Tibial nerve (tissue), 4 donors: ENCODE results near the gene OFD1. TPM values are rescaled to one million over a fixed set of nuclear protein-coding genes. Genes with fewer than 3 reads are reported as not detected.

Source experiments
- DNase-seq, 2 donors: peaks; one replicate each; pipeline ENCODE4 v3.0.0-alpha.2; 2019; ENCODE audit warnings: low spot score in 2 of 2
- H3K27ac ChIP-seq, 4 donors: fragments of 200-600 bp; sonication (generic) in 3 of 4; one replicate each; pipeline ENCODE4 v1.5.1; 2017 to 2019; ENCODE audit warnings: mild to moderate bottlenecking in 1 of 4
- H3K27me3 ChIP-seq, 2 donors: fragments of 200-600 bp; sonication (generic) in 1 of 2; one replicate each; pipeline versions ENCODE4 v1.5.1 to v1.6.0; 2017 to 2019
- H3K36me3 ChIP-seq, 3 donors: fragments of 200-600 bp; sonication (generic); one replicate each; pipeline ENCODE4 v1.5.1; 2018 to 2019
- H3K4me1 ChIP-seq, 4 donors: fragments of 200-600 bp; sonication (generic) in 3 of 4; one replicate each; pipeline ENCODE4 v1.5.1; 2017 to 2019
- H3K4me3 ChIP-seq, 4 donors: fragments of 200-600 bp; sonication (generic) in 3 of 4; one replicate each; pipeline ENCODE4 v1.5.1; 2017 to 2019; ENCODE audit warnings: mild to moderate bottlenecking in 1 of 4, moderate library complexity in 1 of 4
- H3K9me3 ChIP-seq, 4 donors: fragments of 200-600 bp; sonication (generic) in 3 of 4; one replicate each; pipeline ENCODE4 v1.5.1; 2017 to 2019
- EP300 ChIP-seq, 2 donors: sonication (generic); formaldehyde crosslinking; IDR thresholded peaks; one replicate each; pipeline ENCODE4 v1.6.1; 2017; ENCODE audit warnings: antibody characterized with exemption in 2 of 2, mild to moderate bottlenecking in 1 of 2
- POLR2A ChIP-seq, 2 donors: fragments of 450-650 bp; IDR thresholded peaks; one replicate each; pipeline ENCODE4 v1.6.1; 2017; ENCODE audit warnings: antibody characterized with exemption in 2 of 2, mild to moderate bottlenecking in 2 of 2, moderate library complexity in 2 of 2
- WGBS, 2 donors: methylation state at CpG; one replicate each; pipeline ENCODE4 v1.1.5; 2018; 5-methylcytosine and 5-hydroxymethylcytosine counted together
- total RNA-seq, 4 donors: library from RNA; depleted of rRNA; stranded (reverse); fragments of >200 nt; gene quantifications; one replicate each; pipeline ENCODE4 v1.1.0, GENCODE V29; 2016
- TF ChIP-seq, protein P1 (sequence below), 5 experiments: fragments of 200-600 bp in 3 of 5; fragments of 450-650 bp in 2 of 5; sonication (generic) in 3 of 5; IDR thresholded peaks; one replicate each; pipeline ENCODE4 v1.5.1; 2016 to 2019; ENCODE audit warnings: antibody characterized with exemption in 5 of 5, mild to moderate bottlenecking in 3 of 5, moderate library complexity in 2 of 5

Gene OFD1, protein sequence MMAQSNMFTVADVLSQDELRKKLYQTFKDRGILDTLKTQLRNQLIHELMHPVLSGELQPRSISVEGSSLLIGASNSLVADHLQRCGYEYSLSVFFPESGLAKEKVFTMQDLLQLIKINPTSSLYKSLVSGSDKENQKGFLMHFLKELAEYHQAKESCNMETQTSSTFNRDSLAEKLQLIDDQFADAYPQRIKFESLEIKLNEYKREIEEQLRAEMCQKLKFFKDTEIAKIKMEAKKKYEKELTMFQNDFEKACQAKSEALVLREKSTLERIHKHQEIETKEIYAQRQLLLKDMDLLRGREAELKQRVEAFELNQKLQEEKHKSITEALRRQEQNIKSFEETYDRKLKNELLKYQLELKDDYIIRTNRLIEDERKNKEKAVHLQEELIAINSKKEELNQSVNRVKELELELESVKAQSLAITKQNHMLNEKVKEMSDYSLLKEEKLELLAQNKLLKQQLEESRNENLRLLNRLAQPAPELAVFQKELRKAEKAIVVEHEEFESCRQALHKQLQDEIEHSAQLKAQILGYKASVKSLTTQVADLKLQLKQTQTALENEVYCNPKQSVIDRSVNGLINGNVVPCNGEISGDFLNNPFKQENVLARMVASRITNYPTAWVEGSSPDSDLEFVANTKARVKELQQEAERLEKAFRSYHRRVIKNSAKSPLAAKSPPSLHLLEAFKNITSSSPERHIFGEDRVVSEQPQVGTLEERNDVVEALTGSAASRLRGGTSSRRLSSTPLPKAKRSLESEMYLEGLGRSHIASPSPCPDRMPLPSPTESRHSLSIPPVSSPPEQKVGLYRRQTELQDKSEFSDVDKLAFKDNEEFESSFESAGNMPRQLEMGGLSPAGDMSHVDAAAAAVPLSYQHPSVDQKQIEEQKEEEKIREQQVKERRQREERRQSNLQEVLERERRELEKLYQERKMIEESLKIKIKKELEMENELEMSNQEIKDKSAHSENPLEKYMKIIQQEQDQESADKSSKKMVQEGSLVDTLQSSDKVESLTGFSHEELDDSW
- total RNA-seq = 10 to 100 TPM; 14.7 to 38.1 (median 31.3) TPM

- 0 to 1% methylated on average over 35 to 54 of the region's 75 CpGs for WGBS, 2 donors
- no peaks in the 10 kb centered on the region for H3K27me3 ChIP-seq
- H3K4me3 ChIP-seq = peak within 1 kb of the TSS; percentile 72 to 95 (median 80)
- peaks cover 0 to 20% (median 6%) of the 10 kb centered on the region in 4 donors for H3K4me1 ChIP-seq
- peak; percentile 77 to 81 for DNase-seq
- H3K9me3 ChIP-seq = no peaks in the 10 kb centered on the region
- H3K27ac ChIP-seq = peak within 1 kb of the TSS; percentile 60 to 91 (median 88)
- no peaks in the 10 kb centered on the region for H3K36me3 ChIP-seq
- TF ChIP-seq EP300 (IDR thresholded peaks at IDR 0.05) (peak; percentile 87 to 97), POLR2A (IDR thresholded peaks at IDR 0.05) (peak; percentile 91 to 94)
- TF ChIP-seq, protein P1, sequence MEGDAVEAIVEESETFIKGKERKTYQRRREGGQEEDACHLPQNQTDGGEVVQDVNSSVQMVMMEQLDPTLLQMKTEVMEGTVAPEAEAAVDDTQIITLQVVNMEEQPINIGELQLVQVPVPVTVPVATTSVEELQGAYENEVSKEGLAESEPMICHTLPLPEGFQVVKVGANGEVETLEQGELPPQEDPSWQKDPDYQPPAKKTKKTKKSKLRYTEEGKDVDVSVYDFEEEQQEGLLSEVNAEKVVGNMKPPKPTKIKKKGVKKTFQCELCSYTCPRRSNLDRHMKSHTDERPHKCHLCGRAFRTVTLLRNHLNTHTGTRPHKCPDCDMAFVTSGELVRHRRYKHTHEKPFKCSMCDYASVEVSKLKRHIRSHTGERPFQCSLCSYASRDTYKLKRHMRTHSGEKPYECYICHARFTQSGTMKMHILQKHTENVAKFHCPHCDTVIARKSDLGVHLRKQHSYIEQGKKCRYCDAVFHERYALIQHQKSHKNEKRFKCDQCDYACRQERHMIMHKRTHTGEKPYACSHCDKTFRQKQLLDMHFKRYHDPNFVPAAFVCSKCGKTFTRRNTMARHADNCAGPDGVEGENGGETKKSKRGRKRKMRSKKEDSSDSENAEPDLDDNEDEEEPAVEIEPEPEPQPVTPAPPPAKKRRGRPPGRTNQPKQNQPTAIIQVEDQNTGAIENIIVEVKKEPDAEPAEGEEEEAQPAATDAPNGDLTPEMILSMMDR (IDR thresholded peaks at IDR 0.05) = peak in 1 of 5 experiments; percentile 38
Observed at GRCh38 chrX:13734278-13735172, at the start of gene OFD1, which contains the start of gene TRAPPC2. Gene OFD1 (plus strand): TSS chrX:13734748. CDS start chrX:13735072, 324 bp downstream. Gene TRAPPC2 (minus strand): TSS chrX:13734620. CDS start chrX:13719963, 14,657 bp downstream.

- WGBS, 2 donors = 32 to 48% methylated on average over 3 of the region's 3 CpGs
Observed at GRCh38 chrX:13685126-13685763, 49.3 kb upstream of the OFD1 start.

GRCh38 chrX:13687203-13687602, 47.3 kb upstream of the OFD1 start:
- peaks cover 0 to 9% (median 8%) of the 10 kb centered on the region in 4 donors for H3K4me1 ChIP-seq
- no peaks in the 10 kb centered on the region for H3K36me3 ChIP-seq
- WGBS, 2 donors = 86 to 90% methylated on average over 1 of the region's 1 CpG
- no peaks in the 10 kb centered on the region for H3K9me3 ChIP-seq
- H3K27ac ChIP-seq = no peak overlapping the region
- no peak overlapping the region for H3K4me3 ChIP-seq
- H3K27me3 ChIP-seq = peaks cover 0 to 5% of the 10 kb centered on the region in 2 donors
- DNase-seq = no peak
- TF ChIP-seq EP300 (IDR thresholded peaks at IDR 0.05) (no peak), POLR2A (IDR thresholded peaks at IDR 0.05) (no peak)
- TF ChIP-seq, protein P1 (IDR thresholded peaks at IDR 0.05) = no peak

More at GRCh38 chrX:13685126-13685763, 49.3 kb upstream of the OFD1 start:
- no peak overlapping the region for H3K4me3 ChIP-seq
- H3K36me3 ChIP-seq = no peaks in the 10 kb centered on the region
- peaks cover 0 to 5% of the 10 kb centered on the region in 2 donors for H3K27me3 ChIP-seq
- no peaks in the 10 kb centered on the region for H3K9me3 ChIP-seq
- TF ChIP-seq, protein P1 (IDR thresholded peaks at IDR 0.05) = no peak
- TF ChIP-seq POLR2A (IDR thresholded peaks at IDR 0.05) = no peak
- TF ChIP-seq EP300 (IDR thresholded peaks at IDR 0.05) = no peak
- DNase-seq = no peak
- no peak overlapping the region for H3K27ac ChIP-seq
- no peaks in the 10 kb centered on the region for H3K4me1 ChIP-seq

DNA sequence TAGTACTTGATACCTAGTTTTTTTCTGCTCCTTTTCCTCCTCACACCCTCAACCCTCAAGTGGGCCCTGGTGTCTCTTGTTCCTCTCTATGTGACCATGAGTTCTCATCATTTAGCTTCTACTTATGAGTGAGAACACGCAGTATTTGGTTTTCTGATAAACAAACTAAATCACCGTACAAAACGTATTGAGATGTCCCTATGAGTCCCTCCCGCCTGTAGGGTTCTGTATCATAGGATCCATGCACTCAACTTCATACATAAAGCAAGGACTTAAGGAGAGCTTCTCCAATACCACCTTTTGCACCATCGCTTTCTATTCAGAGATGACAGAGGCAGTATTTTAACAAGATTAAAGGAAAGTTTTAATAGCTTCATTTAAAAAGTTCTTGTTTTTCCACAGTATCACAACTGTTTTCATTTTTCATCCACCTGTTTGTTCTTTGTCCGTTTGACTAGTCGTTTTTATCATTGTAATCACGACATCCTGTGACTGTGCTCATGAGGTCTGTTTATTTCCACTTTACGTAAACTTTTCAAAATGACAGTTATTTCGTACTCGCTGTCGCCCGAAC, 46.1 kb upstream of the OFD1 start:
- 11 to 16% methylated on average over 13 of the region's 13 CpGs for WGBS, 2 donors
- Histone ChIP-seq H3K4me1 (peaks cover 0 to 21% (median 13%) of the 10 kb centered on the region in 4 donors), H3K36me3 (no peaks in the 10 kb centered on the region), H3K27me3 (peaks cover 0 to 5% of the 10 kb centered on the region in 2 donors), H3K4me3 (peak overlapping the region; percentile 80 to 87 (median 84)), H3K9me3 (no peaks in the 10 kb centered on the region), H3K27ac (peak overlapping the region; percentile 92 to 98 (median 96))
- no peak for TF ChIP-seq EP300 (IDR thresholded peaks at IDR 0.05)
- no peak for TF ChIP-seq POLR2A (IDR thresholded peaks at IDR 0.05)
- TF ChIP-seq, protein P1 (IDR thresholded peaks at IDR 0.05) = no peak
- no peak for DNase-seq
